A549 (cell line): ENCODE results near the gene ITGAX. TPM values are rescaled to one million over a fixed set of nuclear protein-coding genes. Genes with fewer than 3 reads are reported as not detected.
A peak's percentile ranks its signal among the peaks of the same experiment; 100 is the strongest.

Source experiments
- ATAC-seq, 2 experiments: fragments of 200-7000 bp in 1 of 2; fragments of >200 bp in 1 of 2; cut with Nextera tagmentation in 1 of 2; cut with Tn5 transposase in 1 of 2; 3 replicates each; pipeline versions ENCODE4 v1.8.0 to v1.9.1; 2018 to 2020; ENCODE audit warnings: mild to moderate bottlenecking in 1 of 2, moderate library complexity in 1 of 2
- CTCF ChIA-PET: fragments of 300-600 bp; sonication (Branson Sonifier 250); formaldehyde crosslinking; extraction: SDS; loops from one replicate; lab custom pipeline; 2021; ENCODE audit warnings: antibody characterized with exemption, inconsistent platforms; lab: Yijun Ruan, JAX
- POLR2A ChIA-PET: fragments of 350-600 bp; formaldehyde crosslinking; extraction: SDS; loops from one replicate; lab custom pipeline; 2021; ENCODE audit warnings: antibody characterized with exemption, inconsistent platforms; lab: Yijun Ruan, JAX
- DNase-seq, 2 experiments: peaks; one replicate each; pipeline versions ENCODE4 v3.0.0 to v3.0.0-alpha.2; 2011 to 2016; ENCODE audit warnings: low read depth in 1 of 2, low spot score in 1 of 2
- FAIRE-seq: peaks from 2 replicates; lab custom pipeline; 2011; peaks lifted over from hg19 to GRCh38; lab: Jason Lieb, UNC
- H3K27ac ChIP-seq, 2 experiments: fragments of >200 bp; sonication (Bioruptor Twin); formaldehyde crosslinking; 3 replicates each; pipeline ENCODE4 v1.5.1; 2016 to 2017
- H3K4me1 ChIP-seq: fragments of >200 bp; sonication (Bioruptor Twin); formaldehyde crosslinking; 3 replicates; pipeline ENCODE4 v1.6.1; 2016
- H3K4me2 ChIP-seq: fragments of >200 bp; sonication (Bioruptor Twin); formaldehyde crosslinking; 3 replicates; pipeline ENCODE4 v1.6.1; 2016
- H3K4me3 ChIP-seq: fragments of >200 bp; sonication (Bioruptor Twin); formaldehyde crosslinking; 3 replicates; pipeline ENCODE4 v1.5.1; 2016
- H3K9me3 ChIP-seq: fragments of >200 bp; sonication (Bioruptor Twin); formaldehyde crosslinking; 3 replicates; pipeline ENCODE4 v1.6.1; 2016
- CHD2 ChIP-seq: fragments of 150-350 bp; IDR thresholded peaks from 2 replicates; pipeline ENCODE4 v1.6.1; 2014; ENCODE audit warnings: low read length; ENCODE audit not compliant: partially characterized antibody
- EP300 ChIP-seq, 2 experiments: fragments of >200 bp; sonication (Bioruptor Twin); formaldehyde crosslinking; IDR thresholded peaks; 2 replicates in 1 of 2; 3 replicates in 1 of 2; pipeline ENCODE4 v1.6.1; 2016 to 2017
- FOSB ChIP-seq: fragments of 250-450 bp; sonication (Bioruptor Pico); IDR thresholded peaks from 2 replicates; pipeline ENCODE4 v1.5.0; 2020; ENCODE audit warnings: mild to moderate bottlenecking, moderate library complexity
- FOSL2 ChIP-seq, 2 experiments: fragments of 450-650 bp in 1 of 2; fragments of >200 bp in 1 of 2; sonication (Bioruptor Twin) in 1 of 2; formaldehyde crosslinking; IDR thresholded peaks; 2 replicates each; pipeline versions ENCODE4 v1.5.0 to v1.6.1; 2016 to 2020; ENCODE audit warnings: mild to moderate bottlenecking in 1 of 2, moderate library complexity in 1 of 2
- GATA3 ChIP-seq: IDR thresholded peaks from 2 replicates; pipeline ENCODE4 v1.6.1; 2012; ENCODE audit warnings: borderline replicate concordance
- HDAC2 ChIP-seq: fragments of 200-600 bp; sonication (generic); IDR thresholded peaks from 2 replicates; pipeline ENCODE4 v1.6.1; 2016
- HOXA7 ChIP-seq: fragments of 250-450 bp; sonication (Bioruptor Pico); IDR thresholded peaks from 2 replicates; pipeline ENCODE4 v1.5.0; 2020; ENCODE audit warnings: mild to moderate bottlenecking, moderate library complexity
- KDM5A ChIP-seq: fragments of 200-600 bp; sonication (generic); IDR thresholded peaks from 2 replicates; pipeline ENCODE4 v1.6.1; 2016; ENCODE audit warnings: antibody characterized with exemption, mild to moderate bottlenecking
- NFE2L2 ChIP-seq: fragments of 150-350 bp; conservative IDR thresholded peaks from 2 replicates; pipeline ENCODE4 v1.6.1; 2014; ENCODE audit warnings: low read length
- PBX3 ChIP-seq: IDR thresholded peaks from 2 replicates; pipeline ENCODE4 v1.6.1; 2012
- PHF8 ChIP-seq: fragments of 200-600 bp; sonication (generic); IDR thresholded peaks from 2 replicates; pipeline ENCODE4 v1.6.1; 2016; ENCODE audit warnings: low read depth, mild to moderate bottlenecking, antibody characterized with exemption, moderate library complexity, borderline replicate concordance
- RCOR1 ChIP-seq: fragments of 150-350 bp; IDR thresholded peaks from 2 replicates; pipeline ENCODE4 v1.6.1; 2014; ENCODE audit warnings: antibody characterized with exemption, low read length, low read depth
- SREBF2 ChIP-seq: fragments of 450-650 bp; IDR thresholded peaks from 2 replicates; pipeline ENCODE4 v1.6.1; 2014; ENCODE audit warnings: mild to moderate bottlenecking, moderate library complexity
- USF2 ChIP-seq: fragments of 450-650 bp; IDR thresholded peaks from 2 replicates; pipeline ENCODE4 v1.6.1; 2014; ENCODE audit warnings: antibody characterized with exemption
- WGBS: methylation state at CpG from one replicate; pipeline ENCODE4 v1.1.6; 2017; ENCODE audit errors: missing lambda C conversion rate; 5-methylcytosine and 5-hydroxymethylcytosine counted together
- polyA plus RNA-seq, 4 experiments: library from polyadenylated mRNA; depleted of rRNA in 3 of 4; stranded (reverse); fragments of >200 nt; fragmentation: RNase III in 1 of 4; extraction: RNeasy Plus Mini Kit Qiagen cat#74134 plus additional on column Dnase treatment in 1 of 4; gene quantifications; 2 replicates in 3 of 4; 3 replicates in 1 of 4; pipeline ENCODE4 v1.2.3, GENCODE V29; 2011 to 2017
- TF ChIP-seq, protein P1 (sequence below): IDR thresholded peaks from 2 replicates; pipeline ENCODE4 v1.6.1; 2012
- TF ChIP-seq, protein P2 (sequence below): fragments of 250-450 bp; sonication (Bioruptor Pico); IDR thresholded peaks from 2 replicates; pipeline ENCODE4 v1.5.0; 2021; ENCODE audit warnings: mild to moderate bottlenecking, moderate library complexity, borderline replicate concordance
- TF ChIP-seq, protein P3 (sequence below): IDR thresholded peaks from 2 replicates; pipeline ENCODE4 v1.6.1; 2012; ENCODE audit warnings: low read depth, borderline replicate concordance

Gene ITGAX
- polyA plus RNA-seq, 2 of the 4 experiments (the other 2 are of a cell fraction), result 0.49 to 0.87 TPM

GRCh38 chr16:31393056-31393455, 38.1 kb downstream of the ITGAX start, which contains the start of gene ITGAD:
Gene ITGAD, plus strand, starts transcription at chr16:31393335. Its CDS starts 26 bp downstream, at chr16:31393361.
- Histone ChIP-seq H3K4me3 (no peak within 1 kb of the TSS), H3K4me1 (no peaks in the 10 kb centered on the region; the same call in 2 of the 3 replicates), H3K27ac (no peak within 1 kb of the TSS), H3K9me3 (no peaks in the 10 kb centered on the region)
- ATAC-seq (peak in 1 of 2 experiments; percentile 20; a peak in 1 of 6 replicates), FAIRE-seq (no peak)
- POLR2A ChIA-PET, result interaction anchor here (1.1 kb wide), 1 partner anchor 213 kb away, joined by 3 read pairs; the partner anchor contains the start of gene FUS
- 44% methylated on average over 4 of the region's 5 CpGs for WGBS
- CTCF ChIA-PET, result interaction anchor here (1.6 kb wide), 1 partner anchor 11 kb away, joined by 3 read pairs; no protein-coding TSS in a partner anchor
- TF ChIP-seq FOSB (no peak), PHF8 (no peak), NFE2L2 (no peak), HDAC2 (no peak), EP300 (IDR thresholded peaks at IDR 0.05) (no peak), GATA3 (no peak), KDM5A (no peak), SREBF2 (no peak), USF2 (no peak), FOSL2 (IDR thresholded peaks at IDR 0.05) (no peak), FOSL2 (CRISPR knock-in tag; IDR thresholded peaks at IDR 0.05) (no peak), CHD2 (no peak), RCOR1 (no peak), HOXA7 (no peak), PBX3 (no peak)
- TF ChIP-seq, protein P1, sequence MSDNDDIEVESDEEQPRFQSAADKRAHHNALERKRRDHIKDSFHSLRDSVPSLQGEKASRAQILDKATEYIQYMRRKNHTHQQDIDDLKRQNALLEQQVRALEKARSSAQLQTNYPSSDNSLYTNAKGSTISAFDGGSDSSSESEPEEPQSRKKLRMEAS, result no peak
- TF ChIP-seq, protein P2, sequence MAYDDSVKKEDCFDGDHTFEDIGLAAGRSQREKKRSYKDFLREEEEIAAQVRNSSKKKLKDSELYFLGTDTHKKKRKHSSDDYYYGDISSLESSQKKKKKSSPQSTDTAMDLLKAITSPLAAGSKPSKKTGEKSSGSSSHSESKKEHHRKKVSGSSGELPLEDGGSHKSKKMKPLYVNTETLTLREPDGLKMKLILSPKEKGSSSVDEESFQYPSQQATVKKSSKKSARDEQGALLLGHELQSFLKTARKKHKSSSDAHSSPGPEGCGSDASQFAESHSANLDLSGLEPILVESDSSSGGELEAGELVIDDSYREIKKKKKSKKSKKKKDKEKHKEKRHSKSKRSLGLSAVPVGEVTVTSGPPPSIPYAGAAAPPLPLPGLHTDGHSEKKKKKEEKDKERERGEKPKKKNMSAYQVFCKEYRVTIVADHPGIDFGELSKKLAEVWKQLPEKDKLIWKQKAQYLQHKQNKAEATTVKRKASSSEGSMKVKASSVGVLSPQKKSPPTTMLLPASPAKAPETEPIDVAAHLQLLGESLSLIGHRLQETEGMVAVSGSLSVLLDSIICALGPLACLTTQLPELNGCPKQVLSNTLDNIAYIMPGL (CRISPR knock-in tag), result no peak
- TF ChIP-seq, protein P3, sequence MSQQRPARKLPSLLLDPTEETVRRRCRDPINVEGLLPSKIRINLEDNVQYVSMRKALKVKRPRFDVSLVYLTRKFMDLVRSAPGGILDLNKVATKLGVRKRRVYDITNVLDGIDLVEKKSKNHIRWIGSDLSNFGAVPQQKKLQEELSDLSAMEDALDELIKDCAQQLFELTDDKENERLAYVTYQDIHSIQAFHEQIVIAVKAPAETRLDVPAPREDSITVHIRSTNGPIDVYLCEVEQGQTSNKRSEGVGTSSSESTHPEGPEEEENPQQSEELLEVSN, result no peak
- TF ChIP-seq, all 56 proteins: peak for 0
- no peak for DNase-seq
- no peak within 1 kb of the TSS for H3K4me2 ChIP-seq

- CTCF ChIA-PET, result interaction anchor here (0.9 to 1.4 kb wide), 2 partner anchors 9 to 13 kb away, joined by 3 to 4 read pairs; no protein-coding TSS in a partner anchor
These were observed 40.7 kb downstream of the ITGAX start for GRCh38 chr16:31395647-31396046.

More at GRCh38 chr16:31395647-31396046, 40.7 kb downstream of the ITGAX start:
- WGBS, result 47% methylated on average over 6 of the region's 6 CpGs
- no peak for FAIRE-seq
- POLR2A ChIA-PET, result no interaction called here
- H3K4me1 ChIP-seq, result no peaks in the 10 kb centered on the region; the same call in 2 of the 3 replicates
- no peak for TF ChIP-seq NFE2L2
- 0 out of 2 replicates have a peak, but pooled peaks have one; percentile 25 for TF ChIP-seq PBX3
- H3K9me3 ChIP-seq, result peaks cover 10% of the 10 kb centered on the region
- H3K4me3 ChIP-seq, result no peak overlapping the region
- no peak overlapping the region for H3K4me2 ChIP-seq
- H3K27ac ChIP-seq, result no peak overlapping the region
- ATAC-seq, result no peak
- no peak for DNase-seq
